DOHH2 (cell line): ENCODE results near the gene TRPM4.
"Not testable (repeated sequence)": the region's sequence is repeated elsewhere in the genome, so short reads cannot be mapped to it uniquely, and the experiment has no call there.

ENCODE experiments used
- H3F3A ChIP-seq: fragments of 200-600 bp; sonication (generic), shearing (Covaris generic); 2 replicates; pipeline ENCODE4 v1.6.0; 2016; ENCODE audit warnings: antibody characterized with exemption, mild to moderate bottlenecking; ENCODE audit not compliant: control insufficient read depth, insufficient read depth
- H3K27ac ChIP-seq: fragments of 200-600 bp; sonication (generic); 2 replicates; pipeline ENCODE4 v1.5.1; 2014; ENCODE audit warnings: low read depth, mild to moderate bottlenecking, low read length, moderate library complexity
- H3K27me3 ChIP-seq: fragments of 200-600 bp; sonication (generic); 2 replicates; pipeline ENCODE4 v1.6.1; 2014; ENCODE audit warnings: mild to moderate bottlenecking, low read length, mixed read lengths; ENCODE audit not compliant: control insufficient read depth
- H3K36me3 ChIP-seq: fragments of 200-600 bp; sonication (generic); 2 replicates; pipeline ENCODE4 v1.6.1; 2014; ENCODE audit warnings: mild to moderate bottlenecking, low read length, moderate library complexity, mixed read lengths; ENCODE audit not compliant: control insufficient read depth
- H3K4me1 ChIP-seq: fragments of 200-600 bp; sonication (generic); 2 replicates; pipeline ENCODE4 v1.6.1; 2014; ENCODE audit warnings: mild to moderate bottlenecking, low read length, mixed read lengths; ENCODE audit not compliant: control insufficient read depth
- H3K4me2 ChIP-seq: fragments of 200-600 bp; sonication (generic); 2 replicates; pipeline ENCODE4 v1.6.0; 2014; ENCODE audit warnings: mild to moderate bottlenecking, low read length, moderate library complexity
- H3K4me3 ChIP-seq: fragments of 200-600 bp; sonication (generic); 2 replicates; pipeline ENCODE4 v1.5.1; 2014; ENCODE audit warnings: mild to moderate bottlenecking, low read length, mixed read lengths
- H3K79me2 ChIP-seq: fragments of 200-600 bp; sonication (generic); 2 replicates; pipeline ENCODE4 v1.6.1; 2014; ENCODE audit warnings: mild to moderate bottlenecking, low read length, mixed read lengths; ENCODE audit not compliant: control insufficient read depth
- H3K9me2 ChIP-seq: fragments of 200-600 bp; sonication (generic); replicated peaks from 2 replicates; pipeline ENCODE4 v1.6.1; 2014; ENCODE audit warnings: mild to moderate bottlenecking, low read length, mixed read lengths; ENCODE audit not compliant: control insufficient read depth
- H3K9me3 ChIP-seq: fragments of 200-600 bp; sonication (generic); 2 replicates; pipeline ENCODE4 v1.6.1; 2014; ENCODE audit warnings: antibody characterized with exemption, low read length, mixed read lengths; ENCODE audit not compliant: control insufficient read depth, insufficient read depth
- H4K20me1 ChIP-seq: fragments of 200-600 bp; sonication (generic); 2 replicates; pipeline ENCODE4 v1.6.0; 2014; ENCODE audit warnings: low read depth, mild to moderate bottlenecking, antibody characterized with exemption, low read length, moderate library complexity; ENCODE audit not compliant: control insufficient read depth, insufficient read depth
- EZH2phosphoT487 ChIP-seq: fragments of 200-600 bp; sonication (generic); IDR thresholded peaks from 2 replicates; pipeline ENCODE4 v1.6.1; 2017; ENCODE audit warnings: borderline replicate concordance, mild to moderate bottlenecking, antibody characterized with exemption, low read length, moderate library complexity, mixed read lengths
- TF ChIP-seq, protein P1 (sequence below): fragments of 200-600 bp; sonication (generic); IDR thresholded peaks from one replicate; pipeline ENCODE4 v1.5.1; 2014; ENCODE audit warnings: antibody characterized with exemption, mild to moderate bottlenecking, low read depth, low read length; ENCODE audit not compliant: poor library complexity, severe bottlenecking

TRPM4 gene

DNA sequence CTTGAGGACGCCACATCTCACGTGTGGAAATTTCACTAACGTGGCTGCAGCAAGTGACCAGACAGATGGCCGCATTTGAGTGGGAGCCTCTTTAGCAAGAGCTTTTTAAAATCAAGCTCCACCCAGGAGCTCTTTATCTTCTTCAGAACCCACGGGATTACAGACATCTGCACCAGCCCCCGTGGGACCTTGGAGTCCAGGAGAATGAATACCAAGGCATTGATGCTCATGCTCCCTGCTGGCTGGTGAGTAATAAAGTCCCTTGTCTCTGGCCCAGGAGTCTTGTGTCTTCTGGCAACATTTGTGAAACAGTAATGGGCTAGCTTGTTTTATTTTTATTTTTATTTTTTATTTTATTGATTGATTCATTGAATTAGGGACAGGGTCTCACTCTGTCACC lies 64.4 kb downstream of the TRPM4 start:
- no peak overlapping the region for H3K4me2 ChIP-seq
- H3K9me2 ChIP-seq, result no peaks in the 10 kb centered on the region
- no peaks in the 10 kb centered on the region for H3K27me3 ChIP-seq
- no peaks in the 10 kb centered on the region for H3F3A ChIP-seq
- TF ChIP-seq EZH2phosphoT487, result no peak
- TF ChIP-seq, protein P1, sequence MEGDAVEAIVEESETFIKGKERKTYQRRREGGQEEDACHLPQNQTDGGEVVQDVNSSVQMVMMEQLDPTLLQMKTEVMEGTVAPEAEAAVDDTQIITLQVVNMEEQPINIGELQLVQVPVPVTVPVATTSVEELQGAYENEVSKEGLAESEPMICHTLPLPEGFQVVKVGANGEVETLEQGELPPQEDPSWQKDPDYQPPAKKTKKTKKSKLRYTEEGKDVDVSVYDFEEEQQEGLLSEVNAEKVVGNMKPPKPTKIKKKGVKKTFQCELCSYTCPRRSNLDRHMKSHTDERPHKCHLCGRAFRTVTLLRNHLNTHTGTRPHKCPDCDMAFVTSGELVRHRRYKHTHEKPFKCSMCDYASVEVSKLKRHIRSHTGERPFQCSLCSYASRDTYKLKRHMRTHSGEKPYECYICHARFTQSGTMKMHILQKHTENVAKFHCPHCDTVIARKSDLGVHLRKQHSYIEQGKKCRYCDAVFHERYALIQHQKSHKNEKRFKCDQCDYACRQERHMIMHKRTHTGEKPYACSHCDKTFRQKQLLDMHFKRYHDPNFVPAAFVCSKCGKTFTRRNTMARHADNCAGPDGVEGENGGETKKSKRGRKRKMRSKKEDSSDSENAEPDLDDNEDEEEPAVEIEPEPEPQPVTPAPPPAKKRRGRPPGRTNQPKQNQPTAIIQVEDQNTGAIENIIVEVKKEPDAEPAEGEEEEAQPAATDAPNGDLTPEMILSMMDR, result no peak
- peaks cover 3% of the 10 kb centered on the region; the same call in 1 of the 2 replicates for H3K4me1 ChIP-seq
- H4K20me1 ChIP-seq, result no peaks in the 10 kb centered on the region
- no peaks in the 10 kb centered on the region for H3K9me3 ChIP-seq
- no peak overlapping the region for H3K27ac ChIP-seq
- no peaks in the 10 kb centered on the region for H3K79me2 ChIP-seq
- H3K4me3 ChIP-seq, result no peak overlapping the region
- H3K36me3 ChIP-seq, result no peaks in the 10 kb centered on the region

DNA sequence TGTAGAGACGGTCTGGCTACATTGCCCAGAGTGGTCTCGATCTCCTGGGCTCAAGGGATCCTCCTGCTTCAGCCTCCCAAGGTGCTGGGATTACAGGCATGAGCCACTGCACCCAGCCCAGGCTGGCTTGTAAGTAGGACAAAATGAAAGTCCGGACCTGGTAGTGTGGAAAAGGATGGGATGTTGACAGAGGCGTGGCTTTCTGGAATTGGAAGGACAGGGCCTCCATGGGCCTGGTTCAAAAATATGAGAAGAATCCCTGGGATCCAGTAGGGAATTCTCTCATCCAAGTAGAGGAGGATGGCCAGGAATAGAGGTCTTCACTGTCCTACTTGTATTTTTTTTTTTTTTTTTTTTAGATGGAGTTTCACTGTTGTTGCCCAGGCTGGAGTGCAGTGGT lies 64.9 kb downstream of the TRPM4 start:
- H3F3A ChIP-seq, result no peaks in the 10 kb centered on the region
- H4K20me1 ChIP-seq, result no peaks in the 10 kb centered on the region
- H3K79me2 ChIP-seq, result no peaks in the 10 kb centered on the region

DNA sequence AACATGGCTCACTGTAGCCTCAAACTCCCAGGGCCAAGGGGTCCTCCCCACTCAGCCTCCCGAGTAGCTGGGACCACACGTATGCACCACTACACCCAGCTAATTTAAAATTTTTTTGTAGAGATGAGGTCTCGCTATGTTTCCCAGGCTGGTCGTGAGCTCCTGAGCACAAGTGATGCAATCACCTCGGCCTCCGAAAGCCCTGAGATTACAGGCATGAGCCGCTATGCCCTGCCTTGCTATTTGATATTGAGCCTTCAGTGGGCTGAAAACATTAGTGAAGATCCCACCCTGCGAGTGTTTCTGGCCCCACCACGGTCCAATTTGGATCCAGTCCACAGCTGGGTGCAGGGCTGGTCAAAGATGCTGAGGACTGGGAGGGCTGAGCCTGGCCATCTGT lies 65.9 kb downstream of the TRPM4 start:
- H4K20me1 ChIP-seq, result no peaks in the 10 kb centered on the region
- H3K79me2 ChIP-seq, result no peaks in the 10 kb centered on the region
- no peak overlapping the region for H3K4me3 ChIP-seq
- H3K9me2 ChIP-seq, result no peaks in the 10 kb centered on the region
- no peaks in the 10 kb centered on the region for H3K27me3 ChIP-seq
- TF ChIP-seq, protein P1, result no peak
- no peaks in the 10 kb centered on the region for H3F3A ChIP-seq
- peaks cover 3% of the 10 kb centered on the region; the same call in 1 of the 2 replicates for H3K4me1 ChIP-seq
- no peak overlapping the region for H3K4me2 ChIP-seq
- no peaks in the 10 kb centered on the region for H3K9me3 ChIP-seq
- no peaks in the 10 kb centered on the region for H3K36me3 ChIP-seq
- H3K27ac ChIP-seq, result no peak overlapping the region

More for the DNA sequence above, 64.9 kb downstream of the TRPM4 start:
- H3K27ac ChIP-seq, result no peak overlapping the region
- no peaks in the 10 kb centered on the region for H3K9me3 ChIP-seq
- H3K9me2 ChIP-seq, result no peaks in the 10 kb centered on the region
- no peak for TF ChIP-seq EZH2phosphoT487
- TF ChIP-seq, protein P1, result no peak
- no peak overlapping the region for H3K4me3 ChIP-seq
- H3K4me2 ChIP-seq, result no peak overlapping the region
- no peaks in the 10 kb centered on the region for H3K27me3 ChIP-seq
- no peaks in the 10 kb centered on the region for H3K36me3 ChIP-seq
- peaks cover 3% of the 10 kb centered on the region; the same call in 1 of the 2 replicates for H3K4me1 ChIP-seq

DNA sequence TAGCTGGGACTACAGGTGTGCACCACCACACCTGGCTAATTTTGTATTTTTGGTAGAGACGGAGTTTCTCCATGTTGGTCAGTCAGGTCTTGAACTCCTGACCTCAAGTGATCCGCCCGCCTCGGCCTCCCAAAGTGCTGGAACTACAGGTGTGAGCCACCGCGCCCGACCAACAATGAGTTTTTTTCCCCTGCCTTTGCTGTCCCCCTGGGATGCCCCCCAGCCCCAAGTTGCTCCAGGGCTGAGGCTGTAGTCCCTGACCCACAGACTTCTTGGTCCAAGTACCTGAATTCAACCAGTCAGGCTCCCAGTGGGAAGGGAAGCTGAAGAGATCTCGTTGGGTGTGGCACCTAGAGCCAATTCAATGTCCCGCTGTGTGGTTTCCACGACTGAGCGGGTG lies 66.8 kb downstream of the TRPM4 start:
- H3F3A ChIP-seq, H4K20me1 ChIP-seq, H3K36me3 ChIP-seq, H3K27ac ChIP-seq, H3K9me2 ChIP-seq, H3K4me2 ChIP-seq, H3K9me3 ChIP-seq, H3K4me1 ChIP-seq, H3K27me3 ChIP-seq, H3K4me3 ChIP-seq, H3K79me2 ChIP-seq: not testable (repeated sequence)
